Testis (tissue), 3 donors: ENCODE data around the gene RPS15. TPM values are rescaled to one million over a fixed set of nuclear protein-coding genes. Genes with fewer than 3 reads are reported as not detected.

Experiments used
- DNase-seq: peaks from one replicate; pipeline ENCODE4 v3.0.0-alpha.2; 2019
- H3K27ac ChIP-seq, 2 donors: fragments of 200-600 bp; sonication (generic); one replicate each; pipeline ENCODE4 v1.5.1; 2019
- H3K27me3 ChIP-seq: fragments of 200-600 bp; sonication (generic); one replicate; pipeline ENCODE4 v1.5.1; 2019
- H3K36me3 ChIP-seq: fragments of 200-600 bp; sonication (generic); one replicate; pipeline ENCODE4 v1.5.1; 2017; ENCODE audit warnings: low read depth; ENCODE audit errors: missing control alignments
- H3K4me1 ChIP-seq: fragments of 200-600 bp; sonication (generic); one replicate; pipeline ENCODE4 v1.5.1; 2019
- H3K4me3 ChIP-seq, 2 donors: fragments of 200-600 bp; sonication (generic); one replicate each; pipeline ENCODE4 v1.5.1; 2017 to 2019
- H3K9me3 ChIP-seq: fragments of 200-600 bp; sonication (generic); one replicate; pipeline ENCODE4 v1.5.1; 2017
- CTCF ChIP-seq, 3 experiments: fragments of 450-650 bp in 2 of 3; fragments of 200-600 bp in 1 of 3; sonication (generic) in 1 of 3; IDR thresholded peaks; one replicate each; pipeline ENCODE4 v1.5.1; 2016 to 2019; ENCODE audit warnings: antibody characterized with exemption in 3 of 3, mild to moderate bottlenecking in 2 of 3, moderate library complexity in 1 of 3
- POLR2A ChIP-seq: fragments of 450-650 bp; IDR thresholded peaks from one replicate; pipeline ENCODE4 v1.6.1; 2017; ENCODE audit warnings: antibody characterized with exemption, mild to moderate bottlenecking, moderate library complexity
- WGBS, 2 donors: methylation state at CpG; one replicate each; pipeline ENCODE4 v1.1.5; 2018; 5-methylcytosine and 5-hydroxymethylcytosine counted together
- intact Hi-C: fragments of 100-400 bp; cut with DNase I; formaldehyde crosslinking; loops from one replicate; pipeline ENCODE4 v1.15.1; 2023; ENCODE audit warnings: low total_unique reads
- polyA plus RNA-seq: library from polyadenylated mRNA; stranded (reverse); fragments of 350-450 nt; fragmentation: Illumina TruSeq; extraction: RNeasy Lipid Tissue Mini Kit (QIAGEN cat#74804); gene quantifications from one replicate; pipeline ENCODE4 v1.2.3, GENCODE V29; 2014; ENCODE audit warnings: low read depth, low replicate concordance; ENCODE audit not compliant: insufficient read depth
- total RNA-seq, 2 donors: library from RNA; depleted of rRNA; stranded (reverse); fragments of >200 nt; gene quantifications; one replicate each; pipeline ENCODE4 v1.2.3, GENCODE V29; 2016

Gene RPS15
- total and polyA plus RNA-seq, 3 donors from 2014 or later, result 768 to 1,750 (median 1,248) TPM

DNA sequence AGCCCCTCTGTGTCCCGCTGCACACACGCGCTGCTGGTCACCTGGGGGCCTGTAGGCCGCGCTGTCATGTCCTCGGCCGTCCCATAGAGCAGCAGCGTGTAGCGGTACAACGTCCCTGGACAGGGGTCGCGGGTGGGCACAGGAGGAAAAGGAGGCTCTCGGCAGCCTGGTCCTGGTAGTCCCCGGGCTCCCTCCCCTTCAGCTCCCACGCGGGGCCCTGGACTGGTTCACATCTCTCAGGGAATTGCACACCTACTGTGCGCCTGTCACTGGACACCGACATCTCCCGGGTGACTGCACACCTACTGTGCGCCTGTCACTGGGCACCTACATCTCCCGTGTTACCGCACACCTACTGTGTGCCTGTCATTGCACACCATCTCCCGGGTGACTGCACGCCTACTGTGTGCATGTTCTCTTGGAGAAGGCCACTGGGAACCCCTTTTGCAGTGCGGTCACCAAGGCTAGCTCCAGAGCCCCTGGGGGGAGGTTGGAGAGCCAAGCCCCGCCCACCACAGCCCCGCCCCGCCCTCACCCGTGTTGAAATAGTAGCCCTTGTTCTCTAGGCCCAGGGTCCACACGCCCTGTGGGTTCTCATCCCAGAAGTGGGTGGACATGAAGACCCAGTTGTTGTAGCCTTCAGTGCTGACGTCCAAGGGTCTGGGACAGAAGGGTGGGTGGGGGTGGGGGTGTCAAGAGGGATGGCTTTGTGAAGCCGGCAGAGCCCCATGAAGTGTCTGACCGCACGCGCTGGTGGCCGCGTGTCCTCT, 44.4 kb downstream of the RPS15 start:
- Histone ChIP-seq H3K36me3 (no peaks in the 10 kb centered on the region), H3K4me1 (peaks cover 14% of the 10 kb centered on the region), H3K9me3 (no peaks in the 10 kb centered on the region), H3K4me3 (no peak overlapping the region), H3K27me3 (no peaks in the 10 kb centered on the region), H3K27ac (no peak overlapping the region)
- no peak for DNase-seq
- intact Hi-C loops, result no loop called here
- 78 to 82% methylated on average over 25 to 37 of the region's 37 CpGs for WGBS, 2 donors
- TF ChIP-seq CTCF (IDR thresholded peaks at IDR 0.05), result no peak
- TF ChIP-seq POLR2A, result no peak

GRCh38 chr19:1483131-1483978, 45.2 kb downstream of the RPS15 start:
- TF ChIP-seq CTCF (IDR thresholded peaks at IDR 0.05) (no peak), POLR2A (no peak)
- intact Hi-C loops, result no loop called here

GRCh38 chr19:1483979-1484428, 45.8 kb downstream of the RPS15 start:
- 75 to 80% methylated on average over 11 to 23 of the region's 23 CpGs for WGBS, 2 donors
- TF ChIP-seq POLR2A, result no peak
- no peak for TF ChIP-seq CTCF (IDR thresholded peaks at IDR 0.05)
- no peaks in the 10 kb centered on the region for H3K27me3 ChIP-seq
- no peak overlapping the region for H3K27ac ChIP-seq
- intact Hi-C loops, result no loop called here
- no peaks in the 10 kb centered on the region for H3K9me3 ChIP-seq
- peaks cover 5% of the 10 kb centered on the region for H3K4me1 ChIP-seq
- no peak overlapping the region for H3K4me3 ChIP-seq
- H3K36me3 ChIP-seq, result no peaks in the 10 kb centered on the region
- no peak for DNase-seq

More at GRCh38 chr19:1483131-1483978, 45.2 kb downstream of the RPS15 start:
- Histone ChIP-seq H3K27me3 (no peaks in the 10 kb centered on the region), H3K36me3 (no peaks in the 10 kb centered on the region), H3K27ac (no peak overlapping the region), H3K4me1 (peaks cover 8% of the 10 kb centered on the region), H3K4me3 (no peak overlapping the region), H3K9me3 (no peaks in the 10 kb centered on the region)
- no peak for DNase-seq
- 50 to 80% methylated on average over 4 to 67 of the region's 77 CpGs for WGBS, 2 donors

- H3K4me3 ChIP-seq, result no peak overlapping the region
- H3K9me3 ChIP-seq, result no peaks in the 10 kb centered on the region
- no peak overlapping the region for H3K27ac ChIP-seq
- DNase-seq, result no peak
- TF ChIP-seq CTCF (IDR thresholded peaks at IDR 0.05), result no peak
- no peak for TF ChIP-seq POLR2A
- intact Hi-C loops, result no loop called here
- 94% methylated on average over 42 to 52 of the region's 56 CpGs for WGBS, 2 donors
- H3K4me1 ChIP-seq, result peaks cover 3% of the 10 kb centered on the region
- no peaks in the 10 kb centered on the region for H3K36me3 ChIP-seq
- no peaks in the 10 kb centered on the region for H3K27me3 ChIP-seq
Measured at GRCh38 chr19:1486720-1487575, 48.8 kb downstream of the RPS15 start.
